SK-N-MC (cell line): ENCODE data around the gene IRF4.

Experiments
- EZH2 ChIP-seq: fragments of 200-600 bp; sonication (generic); IDR thresholded peaks from one replicate; pipeline ENCODE4 v1.6.1; 2017; ENCODE audit warnings: antibody characterized with exemption
- FOXP2 ChIP-seq: optimal IDR thresholded peaks from 2 replicates; pipeline ENCODE3; 2011; ENCODE audit warnings: mild to moderate bottlenecking, moderate library complexity; ENCODE audit not compliant: insufficient read depth; ENCODE audit errors: extremely low read length, control extremely low read depth
- POLR2AphosphoS5 ChIP-seq: IDR thresholded peaks from 2 replicates; pipeline ENCODE4 v1.6.1; 2012; ENCODE audit warnings: mild to moderate bottlenecking, low read depth, low read length, borderline replicate concordance

GRCh38 chr6:456358-456867 is 64.9 kb downstream of the IRF4 start:
- TF ChIP-seq POLR2AphosphoS5 (no peak), EZH2 (no peak), FOXP2 (no peak)
